DND-41 (cell line): ENCODE data around the gene ZNF626.

ENCODE experiments used
- EZH2 ChIP-seq: IDR thresholded peaks from 3 replicates; pipeline ENCODE4 v1.6.1; 2012; ENCODE audit warnings: borderline replicate concordance, low read depth, mild to moderate bottlenecking, moderate library complexity, low read length, inconsistent platforms; ENCODE audit not compliant: severe bottlenecking
- TF ChIP-seq, protein P1 (sequence below): IDR thresholded peaks from 2 replicates; pipeline ENCODE4 v1.5.1; 2012; ENCODE audit warnings: borderline replicate concordance, low read length, moderate library complexity, mild to moderate bottlenecking; ENCODE audit not compliant: poor library complexity, severe bottlenecking; ENCODE audit errors: extremely low read depth

DNA sequence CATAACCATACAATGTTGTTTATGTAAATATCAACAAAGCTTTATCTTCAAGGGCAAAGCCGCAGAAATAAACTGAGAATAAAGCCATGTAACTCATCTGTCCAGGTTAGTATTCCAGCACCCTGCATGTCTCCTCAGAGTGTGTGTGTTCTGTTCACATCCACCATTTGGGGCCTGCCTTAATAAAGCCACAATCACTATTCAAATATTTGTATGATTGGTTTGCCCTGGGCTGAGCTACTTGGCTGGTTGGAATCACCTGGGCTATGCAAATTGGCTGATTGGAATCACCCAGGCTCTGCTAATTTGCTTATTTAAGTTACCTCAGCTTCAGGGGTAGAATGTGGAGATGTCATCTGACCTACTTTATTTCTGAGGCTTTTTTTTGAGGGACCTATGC is 53.4 kb downstream of the ZNF626 start:
- TF ChIP-seq, protein P1, sequence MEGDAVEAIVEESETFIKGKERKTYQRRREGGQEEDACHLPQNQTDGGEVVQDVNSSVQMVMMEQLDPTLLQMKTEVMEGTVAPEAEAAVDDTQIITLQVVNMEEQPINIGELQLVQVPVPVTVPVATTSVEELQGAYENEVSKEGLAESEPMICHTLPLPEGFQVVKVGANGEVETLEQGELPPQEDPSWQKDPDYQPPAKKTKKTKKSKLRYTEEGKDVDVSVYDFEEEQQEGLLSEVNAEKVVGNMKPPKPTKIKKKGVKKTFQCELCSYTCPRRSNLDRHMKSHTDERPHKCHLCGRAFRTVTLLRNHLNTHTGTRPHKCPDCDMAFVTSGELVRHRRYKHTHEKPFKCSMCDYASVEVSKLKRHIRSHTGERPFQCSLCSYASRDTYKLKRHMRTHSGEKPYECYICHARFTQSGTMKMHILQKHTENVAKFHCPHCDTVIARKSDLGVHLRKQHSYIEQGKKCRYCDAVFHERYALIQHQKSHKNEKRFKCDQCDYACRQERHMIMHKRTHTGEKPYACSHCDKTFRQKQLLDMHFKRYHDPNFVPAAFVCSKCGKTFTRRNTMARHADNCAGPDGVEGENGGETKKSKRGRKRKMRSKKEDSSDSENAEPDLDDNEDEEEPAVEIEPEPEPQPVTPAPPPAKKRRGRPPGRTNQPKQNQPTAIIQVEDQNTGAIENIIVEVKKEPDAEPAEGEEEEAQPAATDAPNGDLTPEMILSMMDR = no peak
- TF ChIP-seq EZH2 = no peak
